ENCODE measurements around the gene GALNT13.

The GALNT13 gene

DNA sequence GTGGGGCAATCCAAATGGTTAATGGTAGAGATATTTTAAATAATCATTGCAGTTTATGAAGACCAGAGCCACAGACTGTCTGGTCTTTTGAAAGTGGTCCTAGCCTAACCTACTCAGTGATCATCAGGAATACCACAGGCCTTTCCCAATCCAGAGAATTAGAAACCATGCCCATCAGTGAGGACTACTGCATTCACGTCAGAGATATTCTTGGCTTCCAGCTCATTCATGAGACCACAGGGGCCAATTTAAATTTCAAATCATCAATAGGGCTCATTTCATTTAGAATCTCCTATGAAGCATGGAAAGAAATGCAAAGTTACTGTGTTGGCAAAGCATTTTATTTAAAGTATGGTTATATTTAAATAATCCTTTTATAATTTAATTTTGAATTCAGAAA is 464.5 kb downstream of the GALNT13 start:
- DNase-seq: no peak

DNA sequence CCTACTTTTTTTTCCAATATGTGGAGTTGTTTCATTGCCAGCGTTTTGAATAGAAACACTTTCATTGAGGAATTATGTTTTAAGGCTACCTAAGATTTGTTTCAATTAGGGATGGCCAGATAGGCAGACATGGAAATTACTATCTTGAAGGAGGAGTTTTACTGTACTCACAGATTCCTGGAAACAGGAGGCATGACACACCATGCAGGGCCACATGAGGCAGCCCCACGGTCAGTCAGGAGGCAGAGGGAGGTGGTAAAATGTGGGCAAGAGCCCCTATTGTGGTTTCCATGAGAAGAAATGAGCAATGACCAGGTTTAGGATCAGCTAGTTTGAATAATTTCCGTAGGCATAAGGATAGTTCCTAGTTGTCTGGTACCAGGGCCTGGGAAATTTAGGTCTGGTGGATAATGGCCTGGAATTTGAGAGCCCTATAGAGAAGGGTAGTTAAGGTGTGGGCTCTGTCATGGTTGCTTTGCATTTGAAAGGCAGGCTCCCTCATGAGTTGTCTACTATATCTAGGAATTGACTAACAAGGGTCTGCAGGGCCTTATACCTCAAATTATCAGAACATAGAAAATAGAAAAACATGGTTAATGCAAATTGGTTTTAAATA is 466.7 kb downstream of the GALNT13 start:
- DNase-seq: no peak

DNA sequence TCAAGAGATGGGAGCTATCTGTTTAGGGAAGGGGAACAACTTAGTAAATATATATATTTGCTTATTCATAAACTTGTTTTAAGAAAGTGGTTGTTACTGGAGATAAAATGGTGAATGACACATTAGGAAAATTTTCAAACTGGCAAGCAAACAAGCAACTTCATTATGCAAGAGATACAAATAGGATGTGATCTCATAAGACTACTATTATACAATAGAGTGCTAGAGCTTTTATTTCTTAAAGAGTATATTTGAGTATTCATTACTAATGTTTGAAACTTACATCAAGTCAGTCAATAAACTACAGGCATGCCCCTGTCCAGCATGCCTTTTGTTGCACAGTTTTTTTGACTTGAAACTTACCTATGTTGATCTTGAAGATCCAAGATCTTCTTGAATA is 471.6 kb downstream of the GALNT13 start:
- no peak for DNase-seq

DNA sequence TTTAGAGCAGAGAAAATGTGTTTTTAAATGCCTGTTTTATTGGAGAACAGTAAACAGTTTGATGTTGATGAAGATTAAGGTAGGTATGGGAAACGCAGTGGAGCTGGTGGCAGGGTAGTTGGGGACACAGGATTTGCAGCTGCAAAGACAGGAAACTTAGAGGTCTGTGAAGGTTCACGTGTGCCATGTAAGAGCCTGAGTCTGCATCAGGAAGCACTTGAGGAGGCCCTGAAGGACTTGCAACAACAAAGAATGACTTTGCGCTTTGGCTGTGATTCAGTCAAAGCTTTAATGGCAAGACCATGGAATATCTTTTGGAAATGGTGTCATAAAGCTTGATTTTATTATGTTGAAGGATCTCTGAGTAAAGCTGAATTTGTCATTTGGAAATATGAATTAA is 479.2 kb downstream of the GALNT13 start:
- no peak for DNase-seq

DNA sequence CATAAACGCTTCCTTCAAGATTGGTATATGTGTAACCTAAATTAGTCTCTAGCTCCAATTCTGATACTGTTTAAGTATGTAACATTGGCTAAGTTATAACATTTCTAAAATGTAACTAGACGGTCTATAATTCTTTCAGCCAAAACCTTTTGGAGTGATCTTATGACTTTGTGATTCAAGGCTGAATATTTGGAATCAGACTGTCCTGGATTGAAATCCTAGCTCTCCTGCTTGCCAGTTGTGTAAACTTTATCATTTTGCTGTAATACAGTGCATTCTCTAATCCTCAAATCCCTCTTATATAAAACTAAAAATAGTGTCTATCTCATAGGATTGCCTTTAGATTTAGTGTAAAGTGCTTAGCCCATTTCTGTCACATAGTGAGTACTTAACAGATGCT is 489.6 kb downstream of the GALNT13 start:
- no peak for DNase-seq

DNA sequence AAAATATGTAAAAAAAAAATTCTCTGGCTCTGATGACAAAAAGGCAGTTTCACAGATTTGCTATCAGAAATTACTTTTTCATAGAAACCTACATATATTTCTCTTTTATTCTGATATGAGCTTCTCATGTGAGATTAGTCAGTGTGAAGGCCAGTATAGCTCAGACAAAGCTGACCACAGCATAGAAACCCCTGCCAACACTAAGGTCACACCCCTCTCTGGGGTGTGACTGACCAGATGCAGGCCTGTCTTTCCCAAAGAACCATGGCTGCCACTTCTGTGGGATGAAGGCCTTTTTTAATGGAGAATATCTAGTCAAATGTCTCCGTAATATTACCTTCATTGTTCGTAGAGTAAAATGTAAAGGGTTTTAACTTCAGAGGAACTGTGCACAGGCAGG is 496.4 kb downstream of the GALNT13 start:
- DNase-seq: no peak

DNA sequence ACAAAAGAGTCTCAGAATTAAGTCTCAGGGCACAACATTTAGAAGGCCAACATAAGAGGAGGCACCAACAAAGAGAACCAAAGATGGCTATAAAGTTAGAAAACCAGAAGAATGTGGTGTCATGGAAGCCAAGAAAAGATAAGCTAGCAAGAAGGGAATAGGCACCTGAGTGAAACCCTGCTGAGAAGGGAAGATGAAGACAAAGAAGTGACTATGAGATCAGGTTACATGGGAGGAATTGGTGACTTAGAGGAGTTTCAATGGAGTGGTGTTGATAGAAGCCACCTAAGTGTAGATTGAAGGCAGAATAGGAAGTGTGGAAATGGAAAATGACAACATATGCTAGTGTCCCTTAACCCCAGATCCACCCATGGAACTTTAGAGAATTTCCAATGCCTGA is 499.2 kb downstream of the GALNT13 start:
- no peak for DNase-seq

DNA sequence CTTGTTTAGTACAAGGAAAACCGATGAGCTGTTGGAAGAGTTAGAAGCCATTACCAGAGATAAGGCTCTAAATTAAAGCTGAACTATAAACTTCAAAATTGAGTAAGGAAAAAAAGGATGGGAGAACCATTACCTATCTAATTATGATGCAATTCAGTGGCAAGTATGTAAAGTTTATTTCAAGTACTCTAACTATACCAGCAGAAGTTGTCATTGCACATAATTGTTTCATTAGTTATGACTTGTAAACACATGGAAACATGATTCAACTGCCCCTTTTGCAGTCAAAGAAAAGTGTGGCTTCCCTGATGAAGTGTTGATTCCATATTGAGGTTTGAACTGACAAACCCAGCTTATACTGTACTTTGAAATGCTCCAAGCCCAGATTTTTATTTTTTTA is 502.7 kb downstream of the GALNT13 start:
- peak; percentile 11 for DNase-seq

DNA sequence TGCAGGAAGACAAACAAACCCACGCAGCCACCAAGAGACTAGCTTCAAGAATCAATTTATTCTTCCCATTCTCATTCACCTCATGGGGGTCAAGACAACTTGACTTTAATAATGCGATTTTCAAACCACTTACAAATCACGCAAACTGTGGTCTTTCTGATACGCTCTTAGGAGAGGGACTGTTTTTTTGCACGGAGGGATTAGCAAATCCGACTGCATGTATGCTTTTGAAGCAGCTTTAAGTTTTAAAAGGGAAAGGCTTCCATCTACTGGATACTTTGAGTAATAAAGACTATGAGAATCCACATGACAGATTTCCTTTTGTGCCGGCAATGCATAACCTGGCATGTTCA is 503.8 kb downstream of the GALNT13 start:
- DNase-seq: peak; percentile 79

DNA sequence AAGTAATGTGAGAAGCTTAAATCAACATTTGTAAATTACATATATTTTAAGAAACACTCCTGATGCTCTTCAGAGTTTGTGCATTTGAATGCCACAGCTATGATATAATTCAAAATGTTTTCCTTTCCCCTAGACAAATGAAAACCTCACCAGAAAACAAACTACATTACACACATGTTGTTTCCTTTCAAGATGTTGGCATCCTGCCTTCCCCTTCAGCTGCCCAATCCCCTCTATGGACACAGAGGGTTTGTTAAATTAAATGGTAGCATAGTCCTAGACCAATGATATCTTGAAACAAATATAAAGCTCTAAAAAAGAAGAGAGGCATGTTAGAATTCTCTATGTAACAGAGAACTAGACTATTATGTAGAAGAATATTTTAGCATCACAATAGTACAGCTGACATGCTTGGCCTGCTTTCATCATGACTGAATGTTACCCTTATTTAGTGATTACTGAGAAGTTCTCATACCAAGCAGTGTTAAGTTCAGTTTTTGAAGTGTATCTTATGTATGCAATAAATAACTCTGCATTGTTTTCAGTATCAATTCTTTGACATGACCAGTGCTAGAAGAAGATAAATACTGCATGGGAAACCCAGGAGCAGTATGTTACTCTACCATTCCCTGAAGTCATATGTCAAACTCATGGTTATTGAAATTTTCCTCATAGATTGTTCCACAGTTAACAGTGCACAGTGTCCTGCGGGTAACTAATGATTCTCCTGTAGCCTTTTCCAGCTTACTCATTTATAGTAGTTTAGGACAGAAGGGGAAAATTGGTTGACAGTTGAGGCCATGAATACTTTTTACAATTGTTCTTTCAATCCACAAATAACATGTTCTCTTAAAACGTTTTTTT is 510.4 kb downstream of the GALNT13 start:
- DNase-seq: no peak

DNA sequence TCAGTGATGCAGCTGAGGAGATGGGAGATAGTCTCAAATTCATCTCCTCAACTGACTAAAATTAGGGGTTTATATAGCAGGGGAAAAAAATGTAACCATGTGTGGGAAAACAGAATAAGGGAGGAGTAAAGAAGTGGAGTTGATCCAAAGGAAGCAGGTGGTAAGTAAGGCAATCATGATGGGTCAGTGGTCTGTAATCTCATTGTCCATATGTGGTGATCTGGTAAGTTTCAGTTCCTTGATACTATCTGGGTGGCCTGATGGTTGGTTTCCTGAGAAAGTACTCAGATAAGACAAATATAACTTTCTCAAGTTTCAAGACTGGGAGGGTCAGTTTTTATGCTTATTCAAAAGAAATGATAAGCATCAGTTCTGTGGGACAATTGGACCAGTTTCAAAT is 514.5 kb downstream of the GALNT13 start:
- DNase-seq: peak; percentile 54

DNA sequence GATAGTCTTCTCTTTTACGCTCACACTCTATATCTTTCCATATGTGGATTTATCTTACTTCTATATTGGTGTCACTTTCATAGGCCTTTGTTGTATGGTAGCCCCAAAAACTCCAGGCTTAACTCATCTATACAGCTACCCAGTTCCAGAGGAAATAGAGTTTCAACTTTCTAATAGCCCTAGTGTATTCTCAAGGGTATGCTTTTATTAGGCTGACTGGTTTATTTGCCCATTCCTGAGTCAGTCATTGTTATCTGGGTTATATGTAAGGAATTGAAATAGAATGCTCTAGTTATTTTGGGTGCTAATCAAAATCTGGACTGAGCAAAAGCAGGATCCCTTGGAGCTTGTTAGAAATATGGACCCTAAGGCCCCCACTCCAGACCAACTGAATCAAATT is 519.3 kb downstream of the GALNT13 start:
- no peak for DNase-seq

DNA sequence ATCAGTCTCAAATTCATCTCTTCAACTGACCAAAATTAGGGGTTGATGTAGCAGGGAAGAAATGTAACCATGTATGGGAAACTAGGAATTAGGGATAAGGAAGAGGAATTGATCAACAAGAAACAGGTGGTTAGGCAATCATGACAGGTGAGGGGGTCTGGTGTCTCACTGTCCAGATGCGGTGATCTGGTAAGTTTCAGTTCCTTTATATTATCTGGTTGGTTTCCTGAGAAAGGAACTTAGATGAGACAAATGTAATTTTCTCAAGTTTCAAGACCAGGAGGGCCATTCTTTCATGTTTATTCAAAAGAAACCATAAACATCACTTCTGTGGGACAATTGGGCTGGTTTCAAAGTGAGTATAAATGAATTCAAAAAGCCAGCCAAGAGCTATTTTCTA is 520.5 kb downstream of the GALNT13 start:
- DNase-seq: no peak

DNA sequence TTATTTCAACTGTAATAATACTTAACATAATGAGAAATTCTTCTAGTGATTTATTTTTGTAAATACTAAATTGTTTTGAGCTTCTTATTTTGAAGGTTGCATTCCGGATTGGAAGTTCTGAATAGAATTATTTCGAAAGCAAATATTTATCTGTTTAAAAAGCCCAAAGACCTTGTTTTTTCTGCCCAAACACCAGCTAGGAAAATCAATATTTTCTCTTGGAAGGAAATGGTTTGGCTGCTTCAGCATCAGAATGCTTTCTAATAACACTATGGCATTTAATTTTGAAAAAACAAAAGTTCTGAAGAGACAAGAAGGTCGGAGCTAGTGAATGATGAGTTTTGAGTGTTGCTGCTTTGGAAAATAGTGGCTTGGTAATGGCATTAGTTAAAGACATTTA is 522.9 kb downstream of the GALNT13 start:
- DNase-seq: no peak

DNA sequence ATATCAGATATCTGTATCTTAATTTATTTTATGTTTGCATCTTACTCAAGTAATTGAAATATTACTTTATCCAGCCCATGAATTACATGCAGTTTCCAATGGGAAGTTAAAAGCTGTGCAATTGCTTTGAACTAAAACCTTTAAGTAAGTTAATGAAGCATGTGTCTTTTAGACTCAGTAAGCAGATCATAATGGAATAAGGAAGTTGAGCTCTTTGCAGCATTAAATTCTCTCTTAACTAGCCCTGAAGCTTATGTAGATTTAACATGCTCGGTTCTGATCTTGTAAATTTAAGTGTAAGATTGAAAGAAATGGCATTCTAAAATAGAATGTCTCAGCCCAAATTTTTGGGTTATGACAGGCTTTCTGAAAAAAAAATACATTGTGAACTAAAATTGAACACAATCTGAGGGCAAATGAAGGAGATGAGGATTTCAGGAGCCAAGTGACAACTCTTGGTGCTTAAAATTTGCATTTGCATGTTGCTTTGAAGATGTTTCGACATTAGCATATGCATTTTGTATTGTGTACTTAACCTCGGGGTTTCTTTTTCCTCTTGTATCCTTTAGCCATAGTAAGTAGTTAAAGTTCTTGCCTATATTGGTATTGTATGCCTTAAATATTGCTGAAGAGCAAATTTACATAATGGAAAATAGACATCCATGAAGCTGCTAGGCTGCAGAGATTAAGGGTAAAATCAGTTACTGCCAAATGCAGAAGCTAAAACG is 529.0 kb downstream of the GALNT13 start:
- no peak for DNase-seq

DNA sequence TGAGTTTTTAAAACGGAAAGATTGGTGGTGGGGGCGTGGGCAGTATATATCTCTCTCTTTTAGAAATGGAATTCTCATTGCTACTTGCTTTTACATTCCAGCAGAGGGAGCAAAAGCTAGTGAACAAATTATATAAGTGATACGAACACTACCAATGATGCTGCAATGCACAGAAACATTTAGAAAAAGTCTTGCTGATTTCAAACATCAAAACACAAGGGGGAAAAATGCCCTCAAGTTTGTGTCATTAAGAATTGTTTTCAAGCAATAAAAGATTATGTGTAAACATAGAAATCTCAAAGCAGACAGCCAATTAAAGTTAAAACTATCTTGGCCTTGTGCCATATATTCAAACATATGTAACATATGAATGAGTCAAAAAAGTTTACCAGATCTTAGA is 530.5 kb downstream of the GALNT13 start:
- DNase-seq: peak; percentile 74

DNA sequence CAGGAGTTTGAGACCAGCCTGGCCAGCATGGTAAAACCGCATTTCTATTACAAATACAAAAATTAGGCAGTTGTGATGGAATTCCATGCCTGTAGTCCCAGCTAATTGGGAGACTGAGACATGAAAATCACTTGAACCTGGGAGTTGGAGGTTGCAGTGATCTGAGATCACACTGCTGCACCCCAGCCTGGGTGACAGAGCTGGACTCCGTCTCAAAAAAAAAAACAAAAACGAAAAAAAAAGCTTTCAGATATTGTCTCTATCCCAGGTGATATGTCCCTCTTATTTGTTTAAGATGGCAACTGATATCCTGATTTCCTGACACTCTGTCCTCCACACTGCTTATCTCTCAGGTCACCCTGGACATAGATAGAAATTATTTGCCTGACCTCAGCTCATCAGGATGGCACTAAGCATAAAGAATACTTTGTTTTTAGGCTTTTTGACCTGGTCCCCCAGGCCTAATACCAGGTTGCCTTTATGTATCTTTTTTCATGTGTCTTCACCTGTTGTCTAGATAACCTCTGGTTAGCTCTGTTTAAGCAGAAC is 531.6 kb downstream of the GALNT13 start:
- no peak for DNase-seq

DNA sequence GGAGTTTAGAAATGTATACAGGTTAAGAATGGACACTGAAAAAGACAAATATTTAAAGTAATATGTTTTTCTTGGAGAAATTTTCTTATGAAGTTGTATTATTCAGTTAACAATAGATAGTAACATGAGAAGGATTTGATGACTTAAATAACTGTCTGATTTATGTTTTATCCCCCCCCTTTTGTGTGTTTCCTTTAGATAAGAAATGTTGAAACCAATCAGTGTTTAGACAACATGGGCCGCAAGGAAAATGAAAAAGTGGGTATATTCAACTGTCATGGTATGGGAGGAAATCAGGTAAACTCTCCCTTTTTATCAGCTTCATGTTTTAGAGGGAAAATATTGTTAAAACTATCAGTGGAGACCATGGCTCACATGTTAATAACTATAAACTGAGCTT is 537.1 kb downstream of the GALNT13 start:
- DNase-seq: peak; percentile 67

DNA sequence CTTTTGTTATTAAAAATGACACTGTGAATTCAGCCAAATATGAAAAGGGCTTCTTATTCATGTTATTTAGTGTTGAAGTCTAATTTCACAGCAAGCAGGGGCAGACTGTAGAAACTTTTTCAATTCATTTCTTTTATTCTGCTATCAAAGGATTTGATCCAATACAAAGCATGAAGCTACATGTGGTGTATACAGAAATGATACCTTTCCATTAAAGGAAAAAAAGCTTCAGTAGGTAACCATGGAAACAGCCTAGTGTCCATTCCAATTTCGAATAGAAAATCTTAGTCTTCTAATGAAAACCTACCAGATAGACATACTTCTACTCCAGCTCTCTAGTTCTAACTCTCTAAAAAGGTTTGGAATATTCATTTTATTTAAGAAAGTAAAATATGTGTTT is 550.5 kb downstream of the GALNT13 start:
- DNase-seq: no peak

DNA sequence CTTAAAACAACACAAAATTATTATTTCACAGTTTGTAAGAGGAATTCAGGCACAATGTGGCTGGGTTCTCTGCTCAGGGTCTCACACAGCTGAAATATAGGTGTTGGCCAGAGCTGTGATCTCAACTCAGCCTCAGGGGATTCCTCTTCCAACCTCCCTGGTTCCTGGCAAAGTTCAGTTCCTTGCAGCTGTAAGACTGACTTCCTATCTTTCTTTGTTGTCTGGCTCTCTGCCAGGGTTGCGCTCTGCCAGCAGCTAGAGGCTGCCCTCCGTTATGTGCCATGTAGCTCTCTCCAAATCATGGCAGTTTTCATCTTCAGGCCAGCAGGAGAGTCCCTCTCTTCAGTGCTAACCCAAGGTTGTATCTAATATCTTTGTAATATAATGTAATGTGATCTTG is 554.3 kb downstream of the GALNT13 start:
- peak; percentile 11 for DNase-seq

DNA sequence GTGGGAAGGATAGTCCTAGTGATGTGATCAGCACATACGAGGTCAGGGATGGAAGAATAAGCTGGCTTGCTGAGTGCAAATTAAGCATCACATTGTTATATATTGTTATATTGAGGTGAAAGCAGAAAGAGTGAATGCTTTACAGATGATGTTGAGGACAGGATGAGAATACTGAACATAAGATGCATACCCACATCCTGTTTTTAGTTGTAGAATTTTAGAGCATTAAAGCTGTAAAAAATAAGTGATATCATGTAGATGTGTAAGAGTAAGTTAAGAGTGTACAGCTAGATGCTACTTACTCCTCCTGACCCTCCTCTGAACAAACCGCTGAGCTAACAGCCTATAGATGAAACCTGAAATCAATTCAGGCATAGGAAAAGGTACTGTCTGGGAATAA is 555.7 kb downstream of the GALNT13 start:
- DNase-seq: no peak

DNA sequence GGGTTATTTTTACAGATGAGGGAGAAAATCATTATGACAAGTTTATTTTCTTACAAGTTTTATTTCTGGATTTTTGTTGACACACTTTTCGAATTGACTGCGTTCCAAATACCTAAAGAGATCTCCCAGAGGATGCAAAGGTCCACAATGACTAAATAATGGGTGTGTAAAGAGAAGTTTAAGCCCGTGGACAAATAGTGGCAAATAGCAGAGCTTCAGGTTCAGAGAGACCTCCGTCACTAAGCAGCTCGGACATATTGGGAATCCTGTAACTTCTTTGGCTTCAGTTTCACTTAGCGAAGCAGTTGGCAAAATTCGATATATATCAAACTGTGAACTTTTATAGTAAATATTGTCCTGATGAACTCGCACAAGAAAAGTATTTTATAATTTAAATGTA is 556.3 kb downstream of the GALNT13 start:
- DNase-seq: no peak

DNA sequence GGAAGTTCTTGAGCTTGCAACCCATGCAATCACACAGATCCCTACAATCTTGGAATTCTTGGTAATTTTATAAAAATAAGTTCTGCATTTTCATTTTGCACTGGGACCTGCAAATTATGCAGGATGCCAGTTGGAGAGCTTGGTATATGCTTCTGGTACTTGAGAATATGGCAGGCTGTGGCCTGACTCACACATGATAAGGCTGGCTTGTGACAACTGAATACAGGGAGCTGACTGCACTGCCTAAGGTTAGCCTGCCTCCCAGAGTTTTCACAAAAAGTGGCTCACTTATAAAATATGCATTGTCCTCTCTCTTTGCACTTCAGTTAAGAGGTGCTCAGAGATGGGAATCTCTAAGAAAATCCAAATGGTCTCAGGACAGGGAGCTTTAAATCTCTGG is 561.3 kb downstream of the GALNT13 start:
- no peak for DNase-seq

DNA sequence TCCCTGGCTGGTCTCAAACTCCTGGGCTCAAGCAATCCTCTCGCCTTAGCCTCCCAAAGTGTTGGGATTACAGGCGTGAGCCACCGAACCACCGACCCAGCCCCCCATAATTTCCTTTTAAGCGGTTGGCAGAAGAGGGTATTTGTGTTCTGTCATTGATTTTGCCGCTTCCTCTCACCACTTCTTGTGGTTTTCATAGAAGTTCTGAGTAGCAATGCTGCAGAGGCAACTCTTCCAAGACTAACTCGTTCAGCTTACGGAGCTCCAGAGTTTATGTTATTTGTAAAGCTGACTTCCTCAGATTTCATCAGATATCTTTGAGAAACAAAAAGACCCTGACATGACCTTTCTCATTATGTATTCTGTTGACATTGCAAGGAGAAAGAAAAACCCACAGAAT is 565.4 kb downstream of the GALNT13 start:
- DNase-seq: no peak
